ENCODE results near the gene MELK. TPM values are rescaled to one million over a fixed set of nuclear protein-coding genes. Genes with fewer than 3 reads are reported as not detected.
"Not testable (repeated sequence)": the region's sequence is repeated elsewhere in the genome, so short reads cannot be mapped to it uniquely, and the experiment has no call there.

The MELK gene
- 10 to 100 TPM; 56.1 to 58.8 TPM for total RNA-seq

- Mint-ChIP-seq H3K4me3 (peak within 1 kb of the TSS; percentile 96), H3K9me3 (no peaks in the 10 kb centered on the region), H3K27me3 (peaks cover 5% of the 10 kb centered on the region), H3K27ac (peak within 1 kb of the TSS; percentile 90), H3K4me1 (peaks cover 38% of the 10 kb centered on the region), H3K36me3 (ENCODE audit: low read depth) (peaks cover 33% of the 10 kb centered on the region)
- ChIA-PET CTCF (interaction anchor here (1.0 to 2.0 kb wide), 2 partner anchors 165 kb away, joined by 6 to 8 read pairs; no protein-coding TSS in a partner anchor), POLR2A (interaction anchor here (0.6 to 1.2 kb wide), 3 partner anchors 85 to 1334 kb away, joined by 3 to 4 read pairs (median 3); partner anchors contain the start of gene RNF38)
- peak; percentile 88 for DNase-seq
Observed at GRCh38 chr9:36572515-36573418, at the start of gene MELK. Gene MELK, plus strand, starts transcription at chr9:36572895. Its CDS starts 8,787 bp downstream, at chr9:36581682.

- CTCF ChIA-PET, result no interaction called here
- no peak overlapping the region for H3K27ac Mint-ChIP-seq
- H3K9me3 Mint-ChIP-seq, result no peaks in the 10 kb centered on the region
- H3K36me3 Mint-ChIP-seq (ENCODE audit: low read depth), result no peaks in the 10 kb centered on the region
- H3K27me3 Mint-ChIP-seq, result peaks cover 12% of the 10 kb centered on the region
- H3K4me3 Mint-ChIP-seq, result no peak overlapping the region
- POLR2A ChIA-PET, result no interaction called here
- DNase-seq, result no peak
- H3K4me1 Mint-ChIP-seq, result no peaks in the 10 kb centered on the region
Observed at GRCh38 chr9:36530224-36530623, 42.5 kb upstream of the MELK start.

- no peak for DNase-seq
- CTCF ChIA-PET, result no interaction called here
- POLR2A ChIA-PET, result no interaction called here
- Mint-ChIP-seq H3K27me3 (peaks cover 14% of the 10 kb centered on the region), H3K4me3 (no peak overlapping the region), H3K36me3 (ENCODE audit: low read depth) (no peaks in the 10 kb centered on the region), H3K27ac (no peak overlapping the region), H3K9me3 (no peaks in the 10 kb centered on the region), H3K4me1 (no peaks in the 10 kb centered on the region)
Observed at GRCh38 chr9:36532353-36532752, 40.3 kb upstream of the MELK start.

- DNase-seq; H3K4me1 Mint-ChIP-seq; H3K9me3 Mint-ChIP-seq; H3K36me3 Mint-ChIP-seq (ENCODE audit: low read depth); POLR2A ChIA-PET; H3K4me3 Mint-ChIP-seq; H3K27ac Mint-ChIP-seq: not testable (repeated sequence)
- peaks cover 11% of the 10 kb centered on the region for H3K27me3 Mint-ChIP-seq
- CTCF ChIA-PET, result interaction anchor here (1.3 kb wide), 1 partner anchor 9 kb away, joined by 3 read pairs; no protein-coding TSS in a partner anchor
Observed at GRCh38 chr9:36533726-36534125, 39.0 kb upstream of the MELK start.

GRCh38 chr9:36535107-36535506, 37.6 kb upstream of the MELK start:
- Mint-ChIP-seq H3K27ac (no peak overlapping the region), H3K9me3 (no peaks in the 10 kb centered on the region), H3K4me1 (peaks cover 5% of the 10 kb centered on the region), H3K4me3 (no peak overlapping the region), H3K36me3 (ENCODE audit: low read depth) (no peaks in the 10 kb centered on the region), H3K27me3 (peaks cover 11% of the 10 kb centered on the region)
- CTCF ChIA-PET, result no interaction called here
- POLR2A ChIA-PET, result no interaction called here
- DNase-seq, result no peak

- CTCF ChIA-PET, result no interaction called here
- H3K27me3 Mint-ChIP-seq, result peaks cover 7% of the 10 kb centered on the region
- H3K4me1 Mint-ChIP-seq, result peaks cover 6% of the 10 kb centered on the region
- no peaks in the 10 kb centered on the region for H3K36me3 Mint-ChIP-seq (ENCODE audit: low read depth)
- H3K4me3 Mint-ChIP-seq, result no peak overlapping the region
- H3K9me3 Mint-ChIP-seq, result no peaks in the 10 kb centered on the region
- POLR2A ChIA-PET, result no interaction called here
- no peak overlapping the region for H3K27ac Mint-ChIP-seq
- no peak for DNase-seq
Observed at GRCh38 chr9:36537861-36538260, 34.8 kb upstream of the MELK start.

- DNase-seq, result no peak
- no peaks in the 10 kb centered on the region for H3K9me3 Mint-ChIP-seq
- H3K36me3 Mint-ChIP-seq (ENCODE audit: low read depth), result no peaks in the 10 kb centered on the region
- peaks cover 6% of the 10 kb centered on the region for H3K4me1 Mint-ChIP-seq
- peaks cover 3% of the 10 kb centered on the region for H3K27me3 Mint-ChIP-seq
- ChIA-PET CTCF (no interaction called here), POLR2A (no interaction called here)
- no peak overlapping the region for H3K27ac Mint-ChIP-seq
- H3K4me3 Mint-ChIP-seq, result no peak overlapping the region
Observed at GRCh38 chr9:36542355-36542754, 30.3 kb upstream of the MELK start.

GRCh38 chr9:36543916-36544315, 28.8 kb upstream of the MELK start:
- H3K36me3 Mint-ChIP-seq (ENCODE audit: low read depth), result no peaks in the 10 kb centered on the region
- H3K27me3 Mint-ChIP-seq, result peaks cover 18% of the 10 kb centered on the region
- no peaks in the 10 kb centered on the region for H3K9me3 Mint-ChIP-seq
- no peak overlapping the region for H3K4me3 Mint-ChIP-seq
- CTCF ChIA-PET, result no interaction called here
- H3K27ac Mint-ChIP-seq, result no peak overlapping the region
- no peak for DNase-seq
- POLR2A ChIA-PET, result no interaction called here
- H3K4me1 Mint-ChIP-seq, result peaks cover 4% of the 10 kb centered on the region

GRCh38 chr9:36547598-36547997, 25.1 kb upstream of the MELK start:
- no peak for DNase-seq
- no peak overlapping the region for H3K27ac Mint-ChIP-seq
- ChIA-PET CTCF (no interaction called here), POLR2A (no interaction called here)
- H3K9me3 Mint-ChIP-seq, result no peaks in the 10 kb centered on the region
- no peaks in the 10 kb centered on the region for H3K4me1 Mint-ChIP-seq
- peaks cover 20% of the 10 kb centered on the region for H3K27me3 Mint-ChIP-seq
- no peak overlapping the region for H3K4me3 Mint-ChIP-seq
- H3K36me3 Mint-ChIP-seq (ENCODE audit: low read depth), result no peaks in the 10 kb centered on the region

- ChIA-PET CTCF (no interaction called here), POLR2A (no interaction called here)
- DNase-seq, result no peak
- Mint-ChIP-seq H3K27ac (no peak overlapping the region), H3K4me3 (no peak overlapping the region), H3K9me3 (no peaks in the 10 kb centered on the region), H3K4me1 (no peaks in the 10 kb centered on the region), H3K27me3 (peaks cover 20% of the 10 kb centered on the region), H3K36me3 (ENCODE audit: low read depth) (no peaks in the 10 kb centered on the region)
Observed at GRCh38 chr9:36548454-36548853, 24.2 kb upstream of the MELK start.

- no peaks in the 10 kb centered on the region for H3K4me1 Mint-ChIP-seq
- CTCF ChIA-PET, result interaction anchor here (0.7 to 3.0 kb wide), 3 partner anchors 127 to 664 kb away, joined by 3 to 19 read pairs (median 4); no protein-coding TSS in a partner anchor
Observed at GRCh38 chr9:36550135-36550534, 22.6 kb upstream of the MELK start.

GRCh38 chr9:36550631-36551098, 22.0 kb upstream of the MELK start:
- not testable (repeated sequence) for H3K4me3 Mint-ChIP-seq
- peaks cover 20% of the 10 kb centered on the region for H3K27me3 Mint-ChIP-seq

More at GRCh38 chr9:36550135-36550534, 22.6 kb upstream of the MELK start:
- POLR2A ChIA-PET, result no interaction called here
- H3K9me3 Mint-ChIP-seq, result no peaks in the 10 kb centered on the region
- H3K4me3 Mint-ChIP-seq, result no peak overlapping the region
- peaks cover 20% of the 10 kb centered on the region for H3K27me3 Mint-ChIP-seq
- H3K36me3 Mint-ChIP-seq (ENCODE audit: low read depth), result no peaks in the 10 kb centered on the region
- no peak overlapping the region for H3K27ac Mint-ChIP-seq
- no peak for DNase-seq

GRCh38 chr9:36551129-36551528, 21.6 kb upstream of the MELK start:
- Mint-ChIP-seq H3K4me1 (peaks cover 2% of the 10 kb centered on the region), H3K27me3 (peaks cover 20% of the 10 kb centered on the region), H3K4me3 (no peak overlapping the region), H3K36me3 (ENCODE audit: low read depth) (no peaks in the 10 kb centered on the region), H3K9me3 (no peaks in the 10 kb centered on the region), H3K27ac (no peak overlapping the region)
- DNase-seq, result no peak
- POLR2A ChIA-PET, result no interaction called here
- CTCF ChIA-PET, result interaction anchor here (1.1 to 3.0 kb wide), 2 partner anchors 128 to 144 kb away, joined by 4 to 19 read pairs; no protein-coding TSS in a partner anchor

More at GRCh38 chr9:36550631-36551098, 22.0 kb upstream of the MELK start:
- CTCF ChIA-PET, result interaction anchor here (1.1 to 3.0 kb wide), 2 partner anchors 128 to 143 kb away, joined by 4 to 19 read pairs; no protein-coding TSS in a partner anchor
- POLR2A ChIA-PET; H3K9me3 Mint-ChIP-seq; H3K4me1 Mint-ChIP-seq; H3K27ac Mint-ChIP-seq; DNase-seq; H3K36me3 Mint-ChIP-seq (ENCODE audit: low read depth): not testable (repeated sequence)
